Mesenchymal stem cell (in vitro differentiated cells and primary cell): ENCODE measurements around the gene DCAF5.

Experiments
- DNase-seq: peaks from one replicate; pipeline ENCODE4 v3.0.0-alpha.2; 2013
- H2AFZ ChIP-seq: one replicate; pipeline ENCODE4 v1.6.1; 2013; ENCODE audit warnings: low read depth, mild to moderate bottlenecking, control low read depth, inconsistent platforms, low read length, moderate library complexity
- H2AK5ac ChIP-seq: 2 replicates; pipeline ENCODE4 v1.6.1; 2013; ENCODE audit warnings: low read length, moderate library complexity, mild to moderate bottlenecking, inconsistent platforms; ENCODE audit not compliant: severe bottlenecking
- H2BK120ac ChIP-seq: one replicate; pipeline ENCODE4 v1.6.1; 2013; ENCODE audit warnings: low read depth, mild to moderate bottlenecking, inconsistent platforms, low read length, moderate library complexity
- H2BK12ac ChIP-seq, 2 experiments: one replicate each; pipeline ENCODE4 v1.6.1; 2013; ENCODE audit warnings: inconsistent platforms in 2 of 2, low read length in 2 of 2, mild to moderate bottlenecking in 2 of 2, moderate library complexity in 2 of 2, control low read depth in 1 of 2
- H2BK15ac ChIP-seq: one replicate; pipeline ENCODE4 v1.6.1; 2013; ENCODE audit warnings: mild to moderate bottlenecking, low read depth, inconsistent platforms; ENCODE audit not compliant: poor library complexity, severe bottlenecking
- H2BK5ac ChIP-seq: 2 replicates; pipeline ENCODE4 v1.6.1; 2013; ENCODE audit warnings: low read depth, mild to moderate bottlenecking, low read length, control low read depth, inconsistent platforms; ENCODE audit not compliant: poor library complexity, severe bottlenecking
- H3K14ac ChIP-seq, 2 experiments: one replicate each; pipeline ENCODE4 v1.6.1; 2013; ENCODE audit warnings: inconsistent platforms in 2 of 2, low read length in 2 of 2, control low read depth in 1 of 2, mild to moderate bottlenecking in 1 of 2, moderate library complexity in 1 of 2
- H3K18ac ChIP-seq, 2 experiments: one replicate each; pipeline ENCODE4 v1.6.1; 2013; ENCODE audit warnings: inconsistent platforms in 2 of 2, low read length in 2 of 2, control low read depth in 1 of 2, low read depth in 1 of 2, mild to moderate bottlenecking in 1 of 2
- H3K23ac ChIP-seq, 2 experiments: one replicate each; pipeline ENCODE4 v1.6.1; 2013; ENCODE audit warnings: inconsistent platforms in 2 of 2, low read length in 2 of 2, mild to moderate bottlenecking in 2 of 2, moderate library complexity in 2 of 2, control low read depth in 1 of 2
- H3K27ac ChIP-seq: 2 replicates; pipeline ENCODE4 v1.5.1; 2013; ENCODE audit warnings: mild to moderate bottlenecking, moderate library complexity, low read length, control low read depth, inconsistent platforms; ENCODE audit not compliant: poor library complexity, severe bottlenecking
- H3K27me3 ChIP-seq, 2 experiments: 2 replicates each; pipeline versions ENCODE4 v1.6.1 to v1.7.0; 2013; ENCODE audit warnings: low read length in 2 of 2, mild to moderate bottlenecking in 2 of 2, moderate library complexity in 2 of 2, control low read depth in 1 of 2, inconsistent platforms in 1 of 2; ENCODE audit not compliant: control insufficient read depth in 1 of 2, insufficient read depth in 1 of 2
- H3K36me3 ChIP-seq, 2 experiments: 2 replicates each; pipeline versions ENCODE4 v1.6.1 to v1.7.0; 2013; ENCODE audit warnings: low read length in 2 of 2, control low read depth in 1 of 2, inconsistent platforms in 1 of 2, low read depth in 1 of 2, mild to moderate bottlenecking in 1 of 2; ENCODE audit not compliant: insufficient read depth in 2 of 2, control insufficient read depth in 1 of 2
- H3K4ac ChIP-seq, 2 experiments: one replicate each; pipeline ENCODE4 v1.6.1; 2013; ENCODE audit warnings: inconsistent platforms in 2 of 2, low read length in 2 of 2, mild to moderate bottlenecking in 2 of 2, moderate library complexity in 2 of 2, control low read depth in 1 of 2, low read depth in 1 of 2
- H3K4me1 ChIP-seq: 2 replicates; pipeline ENCODE4 v1.6.1; 2013; ENCODE audit warnings: low read depth, low read length, control low read depth; ENCODE audit not compliant: control insufficient read depth, insufficient read depth
- H3K4me2 ChIP-seq: 2 replicates; pipeline ENCODE4 v1.6.1; 2013; ENCODE audit warnings: low read length, mild to moderate bottlenecking, inconsistent platforms; ENCODE audit not compliant: poor library complexity, severe bottlenecking
- H3K4me3 ChIP-seq, 2 experiments: 2 replicates each; pipeline versions ENCODE4 v1.5.1 to v1.7.0; 2013; ENCODE audit warnings: low read length in 2 of 2, mild to moderate bottlenecking in 2 of 2, control low read depth in 1 of 2, low read depth in 1 of 2; ENCODE audit not compliant: insufficient read depth in 1 of 2
- H3K79me1 ChIP-seq: replicated peaks from 2 replicates; pipeline ENCODE4 v1.6.1; 2013; ENCODE audit warnings: mild to moderate bottlenecking, control low read depth, low read length, inconsistent platforms; ENCODE audit not compliant: poor library complexity, severe bottlenecking
- H3K9ac ChIP-seq: 2 replicates; pipeline ENCODE4 v1.7.0; 2013; ENCODE audit warnings: mild to moderate bottlenecking, low read length, moderate library complexity
- H3K9me3 ChIP-seq: 2 replicates; pipeline ENCODE4 v1.7.0; 2013; ENCODE audit warnings: mild to moderate bottlenecking, low read length; ENCODE audit not compliant: control insufficient read depth
- H4K8ac ChIP-seq: one replicate; pipeline ENCODE4 v1.6.1; 2013; ENCODE audit warnings: inconsistent platforms, mild to moderate bottlenecking, low read length, moderate library complexity
- H4K91ac ChIP-seq: one replicate; pipeline ENCODE4 v1.6.1; 2013; ENCODE audit warnings: mild to moderate bottlenecking, low read length, inconsistent platforms
- WGBS: methylation state at CpG from one replicate; pipeline ENCODE4 v1.1.7; 2013; ENCODE audit warnings: mixed read lengths; 5-methylcytosine and 5-hydroxymethylcytosine counted together

Gene DCAF5

DNA sequence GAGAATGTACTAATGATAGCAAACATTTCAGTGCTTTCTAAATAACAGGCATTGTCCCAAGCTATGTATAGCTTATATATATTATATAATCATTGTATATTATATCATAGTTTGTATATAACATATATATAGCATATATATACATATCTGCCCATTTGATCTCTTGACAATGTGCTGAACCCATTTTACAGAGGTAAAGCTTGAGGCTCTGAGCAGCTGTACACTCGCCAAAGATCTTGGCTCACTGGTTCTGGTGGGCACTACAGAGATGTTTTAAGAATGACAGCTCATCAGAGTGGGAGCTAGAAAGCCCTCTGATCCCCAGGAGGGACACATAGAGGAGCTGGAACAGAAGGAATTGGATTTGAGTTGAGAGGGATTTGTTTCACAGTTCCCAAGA lies 105.7 kb downstream of the DCAF5 start:
- Histone ChIP-seq H3K79me1 (peaks cover 8% of the 10 kb centered on the region), H3K18ac (no peak overlapping the region), H3K23ac (no peak overlapping the region), H3K36me3 (peaks cover 2 to 6% of the 10 kb centered on the region in 2 experiments), H3K4me1 (peaks cover 22% of the 10 kb centered on the region), H3K9me3 (no peaks in the 10 kb centered on the region), H2BK12ac (no peak overlapping the region), H2BK15ac (no peak overlapping the region), H3K4me3 (no peak overlapping the region), H3K9ac (no peak overlapping the region), H3K27me3 (no peaks in the 10 kb centered on the region), H2BK5ac (no peak overlapping the region), H2AFZ (no peak overlapping the region), H4K8ac (no peak overlapping the region), H3K27ac (no peak overlapping the region), H2AK5ac (no peak overlapping the region), H3K4ac (no peak overlapping the region), H2BK120ac (no peak overlapping the region), H4K91ac (no peak overlapping the region), H3K4me2 (no peak overlapping the region), H3K14ac (no peak overlapping the region)
- DNase-seq: no peak
- 93% methylated on average over 1 of the region's 1 CpG for WGBS

DNA sequence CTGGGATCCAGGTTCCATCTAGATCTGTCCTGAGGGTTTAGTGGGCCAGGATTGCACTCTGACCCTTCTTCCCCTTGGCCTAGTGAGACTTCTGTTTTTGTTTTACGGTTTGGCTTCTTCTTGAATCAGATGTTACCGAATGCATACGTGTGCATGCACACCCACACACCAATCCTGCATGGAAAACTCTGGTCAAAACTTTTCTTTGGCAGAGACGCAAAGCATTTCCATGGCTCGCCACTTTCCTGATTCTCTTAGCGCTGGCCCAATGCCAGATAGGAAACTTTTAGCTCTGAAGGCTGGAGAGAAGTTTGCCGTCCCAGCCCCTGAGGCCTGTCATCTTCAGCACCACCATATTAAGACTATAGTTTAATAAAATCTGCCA lies 106.5 kb downstream of the DCAF5 start:
- Histone ChIP-seq H3K4me1 (peaks cover 23% of the 10 kb centered on the region), H3K27ac (no peak overlapping the region), H3K4ac (no peak overlapping the region), H3K9me3 (no peaks in the 10 kb centered on the region), H3K79me1 (peaks cover 4% of the 10 kb centered on the region), H2AFZ (no peak overlapping the region), H3K14ac (no peak overlapping the region), H3K9ac (peak overlapping the region; percentile 76), H4K8ac (no peak overlapping the region), H3K18ac (no peak overlapping the region), H2BK15ac (no peak overlapping the region), H2BK120ac (no peak overlapping the region), H2BK5ac (no peak overlapping the region), H3K4me2 (no peak overlapping the region), H3K36me3 (peaks cover 0 to 3% of the 10 kb centered on the region in 2 experiments), H4K91ac (no peak overlapping the region), H2AK5ac (peak overlapping the region; percentile 75), H2BK12ac (no peak overlapping the region), H3K4me3 (no peak overlapping the region), H3K27me3 (no peaks in the 10 kb centered on the region), H3K23ac (no peak overlapping the region)
- no peak for DNase-seq
- WGBS: 92% methylated on average over 7 of the region's 7 CpGs

DNA sequence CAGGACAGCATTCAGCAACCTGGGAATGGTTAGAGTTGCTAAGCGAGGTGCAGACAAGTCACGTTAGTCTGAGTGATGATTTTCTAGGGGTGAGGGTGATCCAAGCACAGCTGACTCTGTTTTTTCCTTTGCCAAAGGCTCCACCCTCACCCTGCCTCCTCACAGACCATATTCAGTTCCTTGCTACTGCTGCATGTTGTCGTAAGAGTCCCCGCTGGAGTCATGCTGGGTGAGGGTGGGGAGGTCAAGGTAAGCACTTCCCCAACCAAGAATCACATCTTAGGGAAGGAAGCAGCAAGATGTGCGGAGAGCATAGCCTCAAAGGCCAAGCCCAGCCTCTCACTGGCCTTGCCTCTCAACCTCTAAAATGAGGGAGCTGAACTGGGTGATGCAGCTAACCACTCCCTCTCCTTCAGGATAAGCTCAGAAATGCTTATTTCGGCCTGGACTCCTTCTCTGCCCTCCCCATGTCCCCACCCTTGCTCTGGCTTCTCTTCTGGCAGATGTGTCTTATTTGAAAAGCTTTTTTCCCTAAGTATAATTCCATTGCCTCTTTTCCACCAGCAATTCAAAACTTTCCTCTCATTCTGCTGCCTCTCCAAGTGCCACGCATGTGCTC lies 107.0 kb downstream of the DCAF5 start:
- Histone ChIP-seq H2BK5ac (no peak overlapping the region), H3K27me3 (no peaks in the 10 kb centered on the region), H3K4ac (no peak overlapping the region), H3K36me3 (peaks cover 0 to 3% of the 10 kb centered on the region in 2 experiments), H4K8ac (no peak overlapping the region), H3K4me3 (peak overlapping the region in 1 of 2 experiments; percentile 42), H3K14ac (no peak overlapping the region), H3K79me1 (peaks cover 2% of the 10 kb centered on the region), H3K4me1 (peaks cover 23% of the 10 kb centered on the region), H3K9me3 (no peaks in the 10 kb centered on the region), H2AK5ac (peak overlapping the region; percentile 75), H2BK12ac (peak overlapping the region in 1 of 2 experiments; percentile 42), H3K27ac (peak overlapping the region; percentile 0), H4K91ac (peak overlapping the region; percentile 70), H3K9ac (peak overlapping the region; percentile 76), H2AFZ (no peak overlapping the region), H3K4me2 (no peak overlapping the region), H3K23ac (no peak overlapping the region), H2BK15ac (no peak overlapping the region), H2BK120ac (no peak overlapping the region), H3K18ac (peak overlapping the region; percentile 43 to 69)
- peak; percentile 38 for DNase-seq
- 69% methylated on average over 7 of the region's 7 CpGs for WGBS

DNA sequence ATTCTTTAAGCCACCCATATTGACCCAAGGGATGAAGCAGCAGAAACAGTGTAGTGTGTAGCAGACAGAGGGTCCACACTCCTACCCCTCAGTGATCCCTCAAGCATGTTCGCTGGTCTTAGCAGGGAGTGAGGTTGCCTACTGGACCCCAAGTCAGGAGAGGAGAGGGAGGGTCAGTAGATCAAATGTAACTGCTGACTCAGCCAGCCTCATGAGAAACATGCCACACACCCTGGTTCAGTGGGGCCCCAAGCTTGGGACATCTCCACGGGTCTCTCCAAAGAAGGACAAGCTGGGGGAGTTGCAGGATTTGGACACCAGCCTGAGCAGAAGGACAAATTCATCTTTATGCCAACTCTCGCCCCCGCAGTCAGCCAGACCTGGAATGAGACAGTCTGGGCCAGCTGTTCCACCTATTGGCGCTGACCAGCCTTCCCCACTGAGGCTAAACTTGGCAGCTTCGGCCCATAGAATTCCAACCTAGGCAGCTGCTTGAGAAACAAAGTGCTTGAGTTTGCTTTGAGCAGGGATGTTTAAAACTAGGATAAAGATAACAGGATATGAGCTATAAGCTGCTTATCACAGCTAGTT lies 107.9 kb downstream of the DCAF5 start:
- Histone ChIP-seq H3K9ac (peak overlapping the region; percentile 76), H3K4me2 (no peak overlapping the region), H3K27ac (no peak overlapping the region), H4K91ac (no peak overlapping the region), H2AK5ac (peak overlapping the region; percentile 7), H3K27me3 (no peaks in the 10 kb centered on the region), H3K4me3 (peak overlapping the region in 1 of 2 experiments; percentile 42), H2BK15ac (peak overlapping the region; percentile 0), H3K79me1 (peaks cover 2% of the 10 kb centered on the region), H3K9me3 (no peaks in the 10 kb centered on the region), H2BK5ac (no peak overlapping the region), H3K36me3 (peaks cover 0 to 3% of the 10 kb centered on the region in 2 experiments), H3K18ac (peak overlapping the region in 1 of 2 experiments; percentile 3), H3K14ac (peak overlapping the region in 1 of 2 experiments; percentile 68), H2AFZ (no peak overlapping the region), H3K4ac (peak overlapping the region in 1 of 2 experiments; percentile 3), H3K23ac (no peak overlapping the region), H2BK120ac (no peak overlapping the region), H4K8ac (no peak overlapping the region), H3K4me1 (peaks cover 24% of the 10 kb centered on the region), H2BK12ac (peak overlapping the region in 1 of 2 experiments; percentile 7)
- no peak for DNase-seq
- 93% methylated on average over 6 of the region's 6 CpGs for WGBS
